ENCODE data around the gene MAML3.

Gene MAML3

DNA sequence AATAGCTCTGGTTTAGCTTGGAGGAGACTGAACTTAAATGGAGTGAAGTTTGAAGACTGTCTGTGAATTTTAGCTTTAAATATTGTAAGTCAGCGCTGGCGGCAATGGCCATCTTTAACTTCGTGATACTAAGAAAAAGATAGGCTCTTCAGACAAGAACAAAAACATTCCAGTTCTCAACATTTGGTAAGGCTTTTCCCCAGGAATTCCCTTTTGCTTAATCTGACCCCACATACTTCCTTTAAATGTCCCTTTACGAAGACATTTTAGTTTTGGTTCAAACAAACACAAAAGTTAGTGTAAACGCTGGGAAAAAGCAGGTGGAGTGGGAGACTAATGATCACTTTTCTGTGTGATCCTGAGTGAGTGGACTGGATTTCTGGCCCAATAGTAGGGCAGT is 106.2 kb downstream of the MAML3 start:
- Histone ChIP-seq H3K27me3 (ENCODE audit: low read depth, low read length) (peaks cover 72% of the 10 kb centered on the region), H2AFZ (ENCODE audit: low read depth, low read length) (no peak overlapping the region), H3K4me3 (ENCODE audit: low read length) (no peak overlapping the region), H3K79me2 (ENCODE audit: low read length) (no peaks in the 10 kb centered on the region), H3K4me1 (ENCODE audit: low read length) (peaks cover 20% of the 10 kb centered on the region), H3K27ac (ENCODE audit: low read length) (no peak overlapping the region), H3K4me2 (ENCODE audit: low read length) (no peak overlapping the region), H3K9ac (ENCODE audit: low read length) (no peak overlapping the region), H3K9me3 (ENCODE audit: insufficient read depth, low read length) (no peaks in the 10 kb centered on the region), H4K20me1 (ENCODE audit: insufficient read depth, low read length) (no peaks in the 10 kb centered on the region), H3K36me3 (replicated peaks; ENCODE audit: low read depth, low read length) (no peaks in the 10 kb centered on the region)
- TF ChIP-seq, protein P1, sequence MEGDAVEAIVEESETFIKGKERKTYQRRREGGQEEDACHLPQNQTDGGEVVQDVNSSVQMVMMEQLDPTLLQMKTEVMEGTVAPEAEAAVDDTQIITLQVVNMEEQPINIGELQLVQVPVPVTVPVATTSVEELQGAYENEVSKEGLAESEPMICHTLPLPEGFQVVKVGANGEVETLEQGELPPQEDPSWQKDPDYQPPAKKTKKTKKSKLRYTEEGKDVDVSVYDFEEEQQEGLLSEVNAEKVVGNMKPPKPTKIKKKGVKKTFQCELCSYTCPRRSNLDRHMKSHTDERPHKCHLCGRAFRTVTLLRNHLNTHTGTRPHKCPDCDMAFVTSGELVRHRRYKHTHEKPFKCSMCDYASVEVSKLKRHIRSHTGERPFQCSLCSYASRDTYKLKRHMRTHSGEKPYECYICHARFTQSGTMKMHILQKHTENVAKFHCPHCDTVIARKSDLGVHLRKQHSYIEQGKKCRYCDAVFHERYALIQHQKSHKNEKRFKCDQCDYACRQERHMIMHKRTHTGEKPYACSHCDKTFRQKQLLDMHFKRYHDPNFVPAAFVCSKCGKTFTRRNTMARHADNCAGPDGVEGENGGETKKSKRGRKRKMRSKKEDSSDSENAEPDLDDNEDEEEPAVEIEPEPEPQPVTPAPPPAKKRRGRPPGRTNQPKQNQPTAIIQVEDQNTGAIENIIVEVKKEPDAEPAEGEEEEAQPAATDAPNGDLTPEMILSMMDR (IDR thresholded peaks at IDR 0.05; ENCODE audit: low read depth, low read length) = no peak
- no peak for TF ChIP-seq EZH2phosphoT487 (IDR thresholded peaks at IDR 0.05; ENCODE audit: low read depth)

DNA sequence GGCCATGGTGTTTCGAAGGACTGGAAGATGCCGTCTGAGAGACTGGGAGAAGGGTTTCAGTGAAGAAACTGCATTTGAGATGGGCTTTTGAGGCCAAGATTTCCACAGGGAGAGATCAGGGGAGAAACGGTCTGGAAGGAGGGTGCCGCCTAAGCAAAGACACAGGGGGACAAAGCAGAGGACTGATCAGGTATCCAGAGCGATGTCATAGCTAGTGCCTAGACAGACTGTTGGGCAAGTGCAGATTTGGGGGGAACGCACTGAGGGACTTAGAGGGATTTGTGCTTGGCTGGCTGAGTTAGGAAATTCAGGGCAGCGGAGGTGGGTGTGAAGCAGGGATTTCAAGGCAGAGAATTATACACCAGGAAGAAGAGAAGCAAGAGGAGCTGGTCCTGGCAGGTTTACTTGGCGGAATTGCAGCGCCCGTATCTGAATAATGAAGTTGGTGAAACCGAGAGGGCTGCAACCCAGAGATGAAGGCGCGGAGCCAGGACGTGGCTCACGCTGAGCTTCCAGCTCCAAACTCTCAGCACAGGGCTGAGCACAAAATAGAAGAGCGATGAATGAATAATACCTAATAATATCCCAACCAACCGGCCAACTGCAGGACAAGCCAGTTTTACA is 106.9 kb downstream of the MAML3 start:
- H3K27ac ChIP-seq (ENCODE audit: low read length) = no peak overlapping the region
- H3K4me1 ChIP-seq (ENCODE audit: low read length) = peaks cover 20% of the 10 kb centered on the region
- no peaks in the 10 kb centered on the region for H3K79me2 ChIP-seq (ENCODE audit: low read length)
- H3K4me3 ChIP-seq (ENCODE audit: low read length) = no peak overlapping the region
- TF ChIP-seq, protein P1 (IDR thresholded peaks at IDR 0.05; ENCODE audit: low read depth, low read length) = no peak
- TF ChIP-seq EZH2phosphoT487 (IDR thresholded peaks at IDR 0.05; ENCODE audit: low read depth) = no peak
- no peaks in the 10 kb centered on the region for H3K9me3 ChIP-seq (ENCODE audit: insufficient read depth, low read length)
- no peak overlapping the region for H2AFZ ChIP-seq (ENCODE audit: low read depth, low read length)
- no peaks in the 10 kb centered on the region for H3K36me3 ChIP-seq (replicated peaks; ENCODE audit: low read depth, low read length)
- H3K27me3 ChIP-seq (ENCODE audit: low read depth, low read length) = peaks cover 73% of the 10 kb centered on the region
- no peak overlapping the region for H3K9ac ChIP-seq (ENCODE audit: low read length)
- no peaks in the 10 kb centered on the region for H4K20me1 ChIP-seq (ENCODE audit: insufficient read depth, low read length)
- no peak overlapping the region for H3K4me2 ChIP-seq (ENCODE audit: low read length)

DNA sequence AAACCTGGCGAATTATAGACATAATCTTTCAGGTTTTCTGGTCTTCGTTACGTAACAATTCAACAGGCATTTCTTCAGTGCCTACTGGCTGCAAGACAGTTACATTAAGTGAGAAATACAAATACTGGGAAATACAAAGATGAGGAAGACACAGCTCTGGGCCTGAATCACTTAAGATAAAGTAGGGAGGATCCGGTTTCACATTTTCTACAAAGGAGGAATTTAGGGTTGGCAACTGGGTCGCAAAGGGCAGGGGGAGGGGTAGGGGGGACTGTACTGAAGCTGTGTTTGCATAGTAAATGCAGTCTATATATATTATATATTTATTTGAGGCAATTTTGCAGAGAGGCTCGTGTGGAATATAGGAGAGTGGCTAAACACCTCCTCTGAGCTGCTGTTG is 107.4 kb downstream of the MAML3 start:
- peaks cover 68% of the 10 kb centered on the region for H3K27me3 ChIP-seq (ENCODE audit: low read depth, low read length)
- no peaks in the 10 kb centered on the region for H3K36me3 ChIP-seq (replicated peaks; ENCODE audit: low read depth, low read length)
- H3K4me1 ChIP-seq (ENCODE audit: low read length) = peaks cover 20% of the 10 kb centered on the region
- no peaks in the 10 kb centered on the region for H3K79me2 ChIP-seq (ENCODE audit: low read length)
- TF ChIP-seq, protein P1 (IDR thresholded peaks at IDR 0.05; ENCODE audit: low read depth, low read length) = no peak
- no peak for TF ChIP-seq EZH2phosphoT487 (IDR thresholded peaks at IDR 0.05; ENCODE audit: low read depth)
- H3K4me3 ChIP-seq (ENCODE audit: low read length) = no peak overlapping the region
- no peak overlapping the region for H3K4me2 ChIP-seq (ENCODE audit: low read length)
- no peak overlapping the region for H3K27ac ChIP-seq (ENCODE audit: low read length)
- H3K9me3 ChIP-seq (ENCODE audit: insufficient read depth, low read length) = no peaks in the 10 kb centered on the region
- no peak overlapping the region for H3K9ac ChIP-seq (ENCODE audit: low read length)
- H4K20me1 ChIP-seq (ENCODE audit: insufficient read depth, low read length) = no peaks in the 10 kb centered on the region
- H2AFZ ChIP-seq (ENCODE audit: low read depth, low read length) = no peak overlapping the region

DNA sequence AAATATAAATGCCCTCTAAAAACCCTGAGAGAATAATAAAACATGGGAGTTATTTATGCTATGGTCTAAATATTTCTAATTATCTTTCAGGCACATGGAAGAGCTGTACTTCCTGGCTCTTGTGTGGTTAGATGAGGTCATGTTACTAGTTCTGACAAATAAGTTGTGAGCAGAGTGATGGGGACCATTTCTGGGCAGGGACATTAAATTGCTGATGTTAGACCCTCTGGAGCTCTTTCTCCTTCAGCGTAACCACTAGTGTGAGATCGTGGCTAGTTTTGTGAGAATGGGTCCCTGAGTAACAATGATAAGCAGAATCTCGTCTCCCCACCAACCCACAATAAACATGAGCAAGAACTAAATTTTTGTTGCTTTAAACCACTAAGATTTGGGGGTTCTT is 108.0 kb downstream of the MAML3 start:
- Histone ChIP-seq H3K36me3 (replicated peaks; ENCODE audit: low read depth, low read length) (no peaks in the 10 kb centered on the region), H3K79me2 (ENCODE audit: low read length) (no peaks in the 10 kb centered on the region), H3K4me1 (ENCODE audit: low read length) (peaks cover 20% of the 10 kb centered on the region), H3K9me3 (ENCODE audit: insufficient read depth, low read length) (no peaks in the 10 kb centered on the region), H4K20me1 (ENCODE audit: insufficient read depth, low read length) (no peaks in the 10 kb centered on the region), H2AFZ (ENCODE audit: low read depth, low read length) (no peak overlapping the region), H3K4me3 (ENCODE audit: low read length) (no peak overlapping the region), H3K9ac (ENCODE audit: low read length) (no peak overlapping the region), H3K4me2 (ENCODE audit: low read length) (no peak overlapping the region), H3K27ac (ENCODE audit: low read length) (no peak overlapping the region), H3K27me3 (ENCODE audit: low read depth, low read length) (peaks cover 69% of the 10 kb centered on the region)
- no peak for TF ChIP-seq EZH2phosphoT487 (IDR thresholded peaks at IDR 0.05; ENCODE audit: low read depth)
- TF ChIP-seq, protein P1 (IDR thresholded peaks at IDR 0.05; ENCODE audit: low read depth, low read length) = no peak
